Neural crest cell (in vitro differentiated cells): ENCODE data around the gene ZNF274. TPM values are rescaled to one million over a fixed set of nuclear protein-coding genes. Genes with fewer than 3 reads are reported as not detected.

Experiments used
- DNase-seq: peaks from one replicate; pipeline ENCODE4 v3.0.0; 2021; ENCODE audit warnings: low read depth, mixed read lengths, low spot score
- H3K27ac Mint-ChIP-seq: one replicate; pipeline ENCODE4 v1.8.0; 2021; ENCODE audit warnings: mild to moderate bottlenecking, mixed read lengths; ENCODE audit not compliant: unreplicated experiment
- H3K27me3 Mint-ChIP-seq: 2 replicates; pipeline ENCODE4 v1.8.0; 2021; ENCODE audit warnings: low read depth, mild to moderate bottlenecking, mixed read lengths
- H3K36me3 Mint-ChIP-seq: 2 replicates; pipeline ENCODE4 v1.8.0; 2021; ENCODE audit warnings: low read depth, mild to moderate bottlenecking, mixed read lengths
- H3K4me1 Mint-ChIP-seq: 2 replicates; pipeline ENCODE4 v1.8.0; 2021; ENCODE audit warnings: mixed read lengths
- H3K4me3 Mint-ChIP-seq: one replicate; pipeline ENCODE4 v1.8.0; 2021; ENCODE audit warnings: mild to moderate bottlenecking, mixed read lengths
- H3K9me3 Mint-ChIP-seq: 2 replicates; pipeline ENCODE4 v1.8.0; 2021; ENCODE audit warnings: mixed read lengths
- CTCF ChIP-seq: fragments of 200-600 bp; sonication (generic); conservative IDR thresholded peaks from 2 replicates; pipeline ENCODE4 v1.5.0; 2021; ENCODE audit warnings: antibody characterized with exemption, mild to moderate bottlenecking
- total RNA-seq: library from RNA; stranded (reverse); gene quantifications from 2 replicates; pipeline ENCODE4 v1.2.1, GENCODE V29; 2021

The ZNF274 gene
- total RNA-seq, 1 donor from 2014 or later = 26.8 TPM

GRCh38 chr19:58154287-58154678 lies 28.6 kb upstream of the ZNF274 start:
- peaks cover 10% of the 10 kb centered on the region for H3K9me3 Mint-ChIP-seq
- H3K4me1 Mint-ChIP-seq = peaks cover 24% of the 10 kb centered on the region
- H3K27ac Mint-ChIP-seq = peak overlapping the region; percentile 97
- peaks cover 26% of the 10 kb centered on the region for H3K36me3 Mint-ChIP-seq
- no peak for TF ChIP-seq CTCF
- H3K4me3 Mint-ChIP-seq = peak overlapping the region; percentile 94
- H3K27me3 Mint-ChIP-seq = no peaks in the 10 kb centered on the region
- DNase-seq = peak; percentile 5

- peak overlapping the region; percentile 94 for H3K4me3 Mint-ChIP-seq
These were observed 27.9 kb upstream of the ZNF274 start for GRCh38 chr19:58154679-58155648.

GRCh38 chr19:58157045-58157728 lies 25.7 kb upstream of the ZNF274 start:
- no peak for TF ChIP-seq CTCF
- Mint-ChIP-seq H3K27me3 (no peaks in the 10 kb centered on the region), H3K4me3 (no peak overlapping the region), H3K36me3 (peaks cover 10% of the 10 kb centered on the region), H3K9me3 (peaks cover 6% of the 10 kb centered on the region), H3K4me1 (peaks cover 5% of the 10 kb centered on the region), H3K27ac (no peak overlapping the region)
- DNase-seq = no peak

More at GRCh38 chr19:58154679-58155648, 27.9 kb upstream of the ZNF274 start:
- peaks cover 17% of the 10 kb centered on the region for H3K4me1 Mint-ChIP-seq
- H3K27ac Mint-ChIP-seq = no peak overlapping the region
- H3K27me3 Mint-ChIP-seq = no peaks in the 10 kb centered on the region
- DNase-seq = peak; percentile 99
- peak; percentile 100 for TF ChIP-seq CTCF
- H3K9me3 Mint-ChIP-seq = peaks cover 4% of the 10 kb centered on the region
- H3K36me3 Mint-ChIP-seq = peaks cover 19% of the 10 kb centered on the region

GRCh38 chr19:58166268-58166667 lies 16.6 kb upstream of the ZNF274 start:
- H3K27me3 Mint-ChIP-seq = no peaks in the 10 kb centered on the region
- peaks cover 25% of the 10 kb centered on the region for H3K9me3 Mint-ChIP-seq
- H3K36me3 Mint-ChIP-seq = peaks cover 15% of the 10 kb centered on the region
- no peak overlapping the region for H3K4me3 Mint-ChIP-seq
- H3K4me1 Mint-ChIP-seq = no peaks in the 10 kb centered on the region
- no peak overlapping the region for H3K27ac Mint-ChIP-seq
- no peak for DNase-seq
- TF ChIP-seq CTCF = no peak

- DNase-seq = no peak
- H3K9me3 Mint-ChIP-seq = peaks cover 23% of the 10 kb centered on the region
- no peaks in the 10 kb centered on the region for H3K27me3 Mint-ChIP-seq
- H3K4me1 Mint-ChIP-seq = no peaks in the 10 kb centered on the region
- peaks cover 15% of the 10 kb centered on the region for H3K36me3 Mint-ChIP-seq
- no peak overlapping the region for H3K27ac Mint-ChIP-seq
- H3K4me3 Mint-ChIP-seq = no peak overlapping the region
- TF ChIP-seq CTCF = no peak
These were observed 16.1 kb upstream of the ZNF274 start for GRCh38 chr19:58166708-58167280.
